Activated CD8-positive, alpha-beta T cell treated with anti-CD3 and anti-CD28 coated beads for 36 hours (primary cell): ENCODE results near the gene GARIN5A. TPM values are rescaled to one million over a fixed set of nuclear protein-coding genes. Genes with fewer than 3 reads are reported as not detected.

ENCODE experiments used
- ATAC-seq: fragments of 200-7000 bp; cut with Tn5 transposase; one replicate; pipeline ENCODE4 v1.10.0; 2021; ENCODE audit warnings: mild to moderate bottlenecking, moderate library complexity
- CTCF ChIA-PET: fragments of 350-600 bp; sonication (Branson Sonifier 250); formaldehyde crosslinking; loops from one replicate; lab custom pipeline; 2021; ENCODE audit warnings: antibody characterized with exemption; lab: Charles Lee
- POLR2A ChIA-PET: fragments of 350-600 bp; sonication (Branson Sonifier 250); formaldehyde crosslinking; loops from one replicate; lab custom pipeline; 2021; ENCODE audit warnings: antibody characterized with exemption; lab: Charles Lee
- DNase-seq: peaks from one replicate; pipeline ENCODE4 v3.0.0-alpha.2; 2020
- H3K27ac Mint-ChIP-seq: one replicate; pipeline ENCODE4 v1.8.0; 2021; ENCODE audit warnings: mild to moderate bottlenecking, mixed read lengths
- H3K27me3 Mint-ChIP-seq: one replicate; pipeline ENCODE4 v1.8.0; 2021; ENCODE audit warnings: mixed read lengths
- H3K36me3 Mint-ChIP-seq: one replicate; pipeline ENCODE4 v1.8.0; 2021; ENCODE audit warnings: low read depth, mixed read lengths
- H3K4me1 Mint-ChIP-seq: one replicate; pipeline ENCODE4 v1.8.0; 2021; ENCODE audit warnings: low read depth, mixed read lengths
- H3K4me3 Mint-ChIP-seq: one replicate; pipeline ENCODE4 v1.8.0; 2021; ENCODE audit warnings: mild to moderate bottlenecking, moderate library complexity, mixed read lengths
- H3K9me3 Mint-ChIP-seq: one replicate; pipeline ENCODE4 v1.8.0; 2021; ENCODE audit warnings: mixed read lengths
- CTCF ChIP-seq: fragments of 200-600 bp; IDR thresholded peaks from one replicate; pipeline ENCODE4 v1.8.0; 2022; ENCODE audit warnings: antibody characterized with exemption, mild to moderate bottlenecking
- intact Hi-C: fragments of 100-400 bp; cut with micrococcal nuclease; formaldehyde crosslinking; loops from one replicate; pipeline ENCODE4 v1.10.0; 2022
- total RNA-seq, 2 experiments: library from RNA; stranded (reverse); gene quantifications; one replicate each; pipeline ENCODE4 v1.2.3, GENCODE V29; 2021

The GARIN5A gene
- total RNA-seq, 2 experiments from 2014 or later: 0.36 to 1.5 TPM

DNA sequence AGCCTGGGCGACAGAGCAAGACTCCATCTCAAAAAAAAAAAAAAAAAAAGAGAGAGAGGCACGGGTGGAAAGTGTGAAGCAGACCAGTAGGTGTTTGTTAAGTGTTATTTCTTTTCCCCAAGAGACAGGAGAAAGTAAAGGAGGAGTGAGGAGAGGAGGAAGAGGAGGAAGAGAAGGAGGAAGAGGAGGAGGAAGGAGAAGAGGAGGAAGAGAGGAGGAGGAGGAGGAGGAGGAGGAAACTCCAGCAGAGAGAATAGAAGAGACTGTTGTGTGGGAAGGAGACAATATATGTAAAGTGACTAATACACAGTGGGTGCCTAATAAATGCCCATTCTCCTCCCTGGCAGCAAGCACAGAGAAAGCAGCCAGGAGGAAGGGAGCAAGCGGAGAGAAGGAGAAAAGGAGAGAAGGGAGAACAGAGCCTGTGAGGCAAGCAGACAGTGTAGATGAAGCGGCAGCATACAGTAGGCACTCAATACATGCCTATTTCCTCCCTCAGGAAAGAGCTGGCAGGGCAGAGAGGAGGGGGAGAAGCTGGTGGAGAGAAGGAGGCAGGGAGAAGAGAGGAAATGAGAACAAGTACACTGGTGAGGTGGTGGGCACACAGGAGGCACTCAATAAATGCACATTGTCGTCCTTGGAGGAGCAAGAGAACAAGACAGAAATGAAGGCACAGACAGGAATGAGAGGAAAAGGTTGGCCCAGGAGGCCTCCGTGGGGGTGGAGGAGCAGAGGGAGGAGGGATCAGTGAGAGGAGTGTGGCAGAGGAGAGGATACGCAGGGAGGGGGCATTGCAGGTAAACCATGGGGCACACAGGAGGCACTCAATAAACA lies 17.8 kb upstream of the GARIN5A start:
- Mint-ChIP-seq H3K9me3 (no peaks in the 10 kb centered on the region), H3K27me3 (no peaks in the 10 kb centered on the region), H3K36me3 (no peaks in the 10 kb centered on the region), H3K4me3 (no peak overlapping the region), H3K4me1 (peaks cover 19% of the 10 kb centered on the region), H3K27ac (no peak overlapping the region)
- no peak for DNase-seq
- ChIA-PET POLR2A (no interaction called here), CTCF (interaction anchor here (1.3 kb wide), 1 partner anchor 62 kb away, joined by 3 read pairs; no protein-coding TSS in a partner anchor)
- intact Hi-C loops: no loop called here
- TF ChIP-seq CTCF: no peak
- ATAC-seq: no peak

DNA sequence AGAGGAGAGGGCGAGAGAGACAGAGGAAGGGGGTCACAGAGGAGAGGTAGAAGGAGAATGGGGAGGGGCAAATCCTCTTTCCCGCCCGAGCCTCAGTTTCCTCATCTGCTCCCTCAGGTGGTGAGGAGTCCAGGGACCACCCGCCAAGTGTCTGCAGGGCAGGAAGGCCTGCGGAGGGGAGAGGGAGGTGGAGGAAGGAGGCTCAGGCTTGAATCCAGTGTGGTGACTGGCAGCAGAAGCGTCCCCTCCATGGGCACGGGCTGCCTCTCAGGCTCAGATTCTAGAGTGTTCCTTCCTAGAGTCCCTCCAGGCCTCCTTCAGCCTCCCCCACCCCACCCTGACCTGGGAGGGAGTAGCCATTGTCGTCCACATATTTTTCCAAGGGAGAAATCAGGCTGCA lies 16.5 kb upstream of the GARIN5A start:
- Mint-ChIP-seq H3K27ac (no peak overlapping the region), H3K9me3 (no peaks in the 10 kb centered on the region), H3K36me3 (peaks cover 4% of the 10 kb centered on the region), H3K27me3 (no peaks in the 10 kb centered on the region), H3K4me3 (no peak overlapping the region), H3K4me1 (peaks cover 19% of the 10 kb centered on the region)
- intact Hi-C loops: no loop called here
- DNase-seq (no peak), ATAC-seq (no peak)
- TF ChIP-seq CTCF: no peak
- CTCF ChIA-PET: no interaction called here
- POLR2A ChIA-PET: no interaction called here

- ATAC-seq (peak; percentile 97), DNase-seq (peak; percentile 69)
- H3K27me3 Mint-ChIP-seq: no peaks in the 10 kb centered on the region
- intact Hi-C loops: no loop called here
- H3K9me3 Mint-ChIP-seq: no peaks in the 10 kb centered on the region
- peaks cover 21% of the 10 kb centered on the region for H3K4me1 Mint-ChIP-seq
- no peak for TF ChIP-seq CTCF
- peaks cover 4% of the 10 kb centered on the region for H3K36me3 Mint-ChIP-seq
- CTCF ChIA-PET: no interaction called here
- peak overlapping the region; percentile 34 for H3K4me3 Mint-ChIP-seq
- H3K27ac Mint-ChIP-seq: peak overlapping the region; percentile 70
- POLR2A ChIA-PET: no interaction called here
Observed at GRCh38 chr19:50492303-50493052, 15.8 kb upstream of the GARIN5A start.

GRCh38 chr19:50490991-50491472 lies 14.4 kb upstream of the GARIN5A start:
- POLR2A ChIA-PET: no interaction called here
- no peak overlapping the region for H3K27ac Mint-ChIP-seq
- no peaks in the 10 kb centered on the region for H3K27me3 Mint-ChIP-seq
- H3K36me3 Mint-ChIP-seq: peaks cover 9% of the 10 kb centered on the region
- peaks cover 5% of the 10 kb centered on the region for H3K9me3 Mint-ChIP-seq
- CTCF ChIA-PET: interaction anchor here (0.8 kb wide), 1 partner anchor 47 kb away, joined by 3 read pairs; no protein-coding TSS in a partner anchor
- DNase-seq (no peak), ATAC-seq (no peak)
- no peak overlapping the region for H3K4me3 Mint-ChIP-seq
- TF ChIP-seq CTCF: no peak
- H3K4me1 Mint-ChIP-seq: peaks cover 21% of the 10 kb centered on the region
- intact Hi-C loops: no loop called here
